ENCODE data around the gene TRPM3. TPM values are rescaled to one million over a fixed set of nuclear protein-coding genes. Genes with fewer than 3 reads are reported as not detected.

Gene TRPM3
- total RNA-seq, 1 experiment from 2014 or later, result not detected

DNA sequence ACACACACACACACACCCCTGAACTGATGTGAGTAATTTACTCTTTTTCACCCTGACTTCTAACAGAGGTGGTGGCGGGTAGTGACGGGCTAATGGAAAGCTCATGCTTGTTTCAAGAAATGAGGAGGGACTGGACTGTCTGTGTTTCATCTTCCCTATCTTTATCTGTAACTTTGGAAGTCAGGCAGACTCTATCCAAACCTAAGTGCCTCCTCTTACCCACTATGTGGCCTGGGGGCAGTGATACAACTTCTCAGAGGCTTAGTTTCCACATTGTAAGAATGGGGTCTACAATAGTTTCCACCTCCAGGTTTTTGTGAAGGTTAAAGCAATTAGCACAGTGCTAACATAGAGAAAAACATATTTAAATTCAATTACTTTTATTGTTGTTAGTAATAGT lies 5.9 kb upstream of the TRPM3 start:
- ChIA-PET POLR2A (no interaction called here), CTCF (no interaction called here)
- no peaks in the 10 kb centered on the region for H3K4me1 Mint-ChIP-seq (ENCODE audit: low read depth, unreplicated experiment)
- Histone ChIP-seq H3K9me3 (no peaks in the 10 kb centered on the region), H3K36me3 (ENCODE audit: control insufficient read depth, insufficient read depth, low read length) (no peaks in the 10 kb centered on the region), H3K4me1 (no peaks in the 10 kb centered on the region), H3K4me3 (ENCODE audit: low read depth, low read length) (no peak overlapping the region), H3K27me3 (replicated peaks; ENCODE audit: control insufficient read depth, insufficient read depth, low read length) (no peaks in the 10 kb centered on the region)
- H3K9me3 Mint-ChIP-seq (ENCODE audit: unreplicated experiment), result no peaks in the 10 kb centered on the region
- intact Hi-C loops (cut with micrococcal nuclease; ENCODE audit: unreplicated experiment), result no loop called here
- no peak overlapping the region for H3K27ac Mint-ChIP-seq (ENCODE audit: unreplicated experiment)
- no peak overlapping the region for H3K4me3 Mint-ChIP-seq (ENCODE audit: unreplicated experiment)
- DNase-seq, result no peak
- no TSS peak for BruUV-seq (replicated peaks)
- peaks cover 3% of the 10 kb centered on the region for H3K27me3 Mint-ChIP-seq (ENCODE audit: insufficient read depth, unreplicated experiment)
- TF ChIP-seq CTCF (IDR thresholded peaks at IDR 0.05; ENCODE audit: insufficient read depth in 1 of 2, low read depth in 1 of 2, low read length in 1 of 2, severe bottlenecking in 1 of 2, unreplicated experiment in 1 of 2), result no peak
- H3K36me3 Mint-ChIP-seq (ENCODE audit: insufficient read depth, unreplicated experiment), result no peaks in the 10 kb centered on the region

DNA sequence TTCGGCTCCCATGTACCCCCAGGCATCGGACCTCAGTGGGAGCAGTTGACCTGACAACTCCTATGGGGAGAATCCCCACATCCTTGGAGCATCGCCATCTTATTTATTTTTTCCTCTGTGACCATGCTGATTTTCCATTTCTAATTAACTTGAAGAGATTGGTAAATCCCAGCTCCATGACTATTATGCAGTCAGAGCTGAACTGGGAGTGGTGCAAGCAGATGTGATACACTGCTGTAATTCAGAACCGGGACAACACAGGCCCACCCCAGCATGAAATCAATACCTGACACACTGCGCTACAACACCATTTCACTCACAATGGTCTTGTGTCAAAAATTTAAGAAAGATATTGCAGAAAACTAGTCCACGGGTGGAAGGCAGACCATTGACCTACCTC lies 1.0 kb upstream of the TRPM3 start:
- BruUV-seq (replicated peaks), result no TSS peak
- Histone ChIP-seq H3K27me3 (replicated peaks; ENCODE audit: control insufficient read depth, insufficient read depth, low read length) (no peaks in the 10 kb centered on the region), H3K9me3 (no peaks in the 10 kb centered on the region), H3K4me3 (ENCODE audit: low read depth, low read length) (no peak overlapping the region), H3K36me3 (ENCODE audit: control insufficient read depth, insufficient read depth, low read length) (no peaks in the 10 kb centered on the region), H3K4me1 (no peaks in the 10 kb centered on the region)
- Mint-ChIP-seq H3K27ac (ENCODE audit: unreplicated experiment) (no peak overlapping the region), H3K9me3 (ENCODE audit: unreplicated experiment) (no peaks in the 10 kb centered on the region), H3K4me3 (ENCODE audit: unreplicated experiment) (no peak overlapping the region), H3K36me3 (ENCODE audit: insufficient read depth, unreplicated experiment) (no peaks in the 10 kb centered on the region), H3K4me1 (ENCODE audit: low read depth, unreplicated experiment) (no peaks in the 10 kb centered on the region), H3K27me3 (ENCODE audit: insufficient read depth, unreplicated experiment) (no peaks in the 10 kb centered on the region)
- intact Hi-C loops (cut with micrococcal nuclease; ENCODE audit: unreplicated experiment), result no loop called here
- TF ChIP-seq CTCF (IDR thresholded peaks at IDR 0.05; ENCODE audit: insufficient read depth in 1 of 2, low read depth in 1 of 2, low read length in 1 of 2, severe bottlenecking in 1 of 2, unreplicated experiment in 1 of 2), result no peak
- DNase-seq, result no peak
- ChIA-PET POLR2A (no interaction called here), CTCF (no interaction called here)

DNA sequence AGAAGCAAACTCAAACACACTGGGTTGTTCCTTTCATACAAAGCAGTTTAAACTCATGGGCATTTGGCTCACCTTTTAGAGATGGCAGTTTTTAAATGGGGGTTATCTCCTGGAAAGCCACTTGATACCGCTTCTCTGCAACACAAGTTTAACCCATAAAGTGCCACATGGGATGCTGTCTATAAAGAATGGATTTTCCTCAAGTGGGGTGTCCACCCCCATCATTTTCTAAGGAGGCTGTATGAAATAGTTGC lies 528 bp upstream of the TRPM3 start:
- no peaks in the 10 kb centered on the region for H3K27me3 Mint-ChIP-seq (ENCODE audit: insufficient read depth, unreplicated experiment)
- no peak overlapping the region for H3K27ac Mint-ChIP-seq (ENCODE audit: unreplicated experiment)
- intact Hi-C loops (cut with micrococcal nuclease; ENCODE audit: unreplicated experiment), result no loop called here

More for the DNA sequence above, 528 bp upstream of the TRPM3 start:
- CTCF ChIA-PET, result no interaction called here
- POLR2A ChIA-PET, result no interaction called here
- no peak for TF ChIP-seq CTCF (IDR thresholded peaks at IDR 0.05; ENCODE audit: insufficient read depth in 1 of 2, low read depth in 1 of 2, low read length in 1 of 2, severe bottlenecking in 1 of 2, unreplicated experiment in 1 of 2)
- DNase-seq, result no peak
- Mint-ChIP-seq H3K36me3 (ENCODE audit: insufficient read depth, unreplicated experiment) (no peaks in the 10 kb centered on the region), H3K4me3 (ENCODE audit: unreplicated experiment) (no peak overlapping the region), H3K9me3 (ENCODE audit: unreplicated experiment) (no peaks in the 10 kb centered on the region), H3K4me1 (ENCODE audit: low read depth, unreplicated experiment) (no peaks in the 10 kb centered on the region)
- Histone ChIP-seq H3K4me1 (no peaks in the 10 kb centered on the region), H3K9me3 (no peaks in the 10 kb centered on the region), H3K4me3 (ENCODE audit: low read depth, low read length) (no peak overlapping the region), H3K27me3 (replicated peaks; ENCODE audit: control insufficient read depth, insufficient read depth, low read length) (no peaks in the 10 kb centered on the region), H3K36me3 (ENCODE audit: control insufficient read depth, insufficient read depth, low read length) (no peaks in the 10 kb centered on the region)
- no TSS peak for BruUV-seq (replicated peaks)
